Measurements from ENCODE around the gene CSF1R. TPM values are rescaled to one million over a fixed set of nuclear protein-coding genes. Genes with fewer than 3 reads are reported as not detected.

CSF1R gene
- total RNA-seq, 1 donor from 2014 or later, result not detected

DNA sequence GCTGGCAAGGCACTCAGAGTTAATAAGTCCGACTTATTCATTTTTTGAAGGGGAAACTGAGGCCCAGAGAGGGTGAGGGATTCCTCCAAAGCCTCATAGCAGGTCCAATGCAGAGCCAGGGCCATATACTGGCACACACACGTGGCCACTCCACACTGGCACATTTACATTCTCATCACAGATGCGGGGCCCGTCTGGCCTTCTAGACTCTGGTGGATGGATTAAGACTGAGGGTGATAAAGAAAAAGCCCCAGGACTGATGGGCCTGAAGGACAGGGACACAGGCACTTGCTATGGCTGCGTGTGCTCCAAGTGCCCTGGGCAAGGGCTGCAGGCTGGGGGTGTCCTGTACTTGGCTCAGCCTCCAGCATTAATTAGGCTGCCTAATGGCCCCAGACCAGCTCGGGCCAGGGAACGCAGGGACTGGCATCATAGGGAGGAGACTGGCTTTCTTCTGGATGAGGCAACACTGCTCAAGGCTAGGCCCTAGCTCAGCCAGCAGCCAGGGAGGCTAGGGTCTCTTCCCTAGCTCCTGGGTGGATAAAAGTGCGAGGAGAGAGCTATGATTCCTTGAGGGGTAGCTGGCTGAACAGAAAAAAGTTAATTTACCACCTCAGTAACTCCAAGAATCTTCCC, 28.5 kb upstream of the CSF1R start:
- intact Hi-C loops (cut with micrococcal nuclease), result no loop called here
- H3K4me3 Mint-ChIP-seq, result no peak overlapping the region
- H3K36me3 Mint-ChIP-seq (ENCODE audit: low read depth), result no peaks in the 10 kb centered on the region
- DNase-seq, result no peak
- no peak overlapping the region for H3K27ac Mint-ChIP-seq
- no peaks in the 10 kb centered on the region for H3K9me3 Mint-ChIP-seq
- H3K4me1 Mint-ChIP-seq, result no peaks in the 10 kb centered on the region
- H3K27me3 Mint-ChIP-seq, result peaks cover 9% of the 10 kb centered on the region

DNA sequence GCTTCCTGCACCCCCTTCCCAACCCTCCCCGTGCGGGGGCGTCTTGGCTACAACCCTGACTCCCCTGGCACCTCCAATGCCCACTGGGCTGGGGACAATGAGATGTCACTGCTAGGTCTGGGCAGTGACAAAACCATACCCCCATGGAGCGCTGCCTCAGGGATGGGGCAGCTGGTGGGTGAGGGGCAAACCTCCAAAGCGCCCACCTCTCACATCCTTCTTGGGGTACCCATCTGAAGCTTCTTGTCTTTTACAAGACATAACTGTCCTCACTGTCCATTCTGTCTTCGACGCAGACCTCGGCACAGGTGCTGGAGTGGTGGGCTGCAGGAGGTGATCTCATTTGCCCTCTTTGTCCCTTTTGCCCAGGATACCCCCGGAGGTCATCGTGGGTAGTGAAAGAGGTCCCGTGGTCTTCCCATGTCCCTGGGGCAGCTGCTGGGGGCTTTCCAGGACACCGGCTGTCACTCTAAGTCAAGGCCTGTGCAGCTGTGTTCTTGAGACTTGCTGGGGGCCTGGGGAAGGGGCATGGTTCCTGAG, 27.8 kb upstream of the CSF1R start:
- Mint-ChIP-seq H3K9me3 (no peaks in the 10 kb centered on the region), H3K27me3 (peaks cover 10% of the 10 kb centered on the region), H3K4me1 (no peaks in the 10 kb centered on the region), H3K4me3 (no peak overlapping the region), H3K36me3 (ENCODE audit: low read depth) (no peaks in the 10 kb centered on the region), H3K27ac (no peak overlapping the region)
- intact Hi-C loops (cut with micrococcal nuclease), result no loop called here
- no peak for DNase-seq

DNA sequence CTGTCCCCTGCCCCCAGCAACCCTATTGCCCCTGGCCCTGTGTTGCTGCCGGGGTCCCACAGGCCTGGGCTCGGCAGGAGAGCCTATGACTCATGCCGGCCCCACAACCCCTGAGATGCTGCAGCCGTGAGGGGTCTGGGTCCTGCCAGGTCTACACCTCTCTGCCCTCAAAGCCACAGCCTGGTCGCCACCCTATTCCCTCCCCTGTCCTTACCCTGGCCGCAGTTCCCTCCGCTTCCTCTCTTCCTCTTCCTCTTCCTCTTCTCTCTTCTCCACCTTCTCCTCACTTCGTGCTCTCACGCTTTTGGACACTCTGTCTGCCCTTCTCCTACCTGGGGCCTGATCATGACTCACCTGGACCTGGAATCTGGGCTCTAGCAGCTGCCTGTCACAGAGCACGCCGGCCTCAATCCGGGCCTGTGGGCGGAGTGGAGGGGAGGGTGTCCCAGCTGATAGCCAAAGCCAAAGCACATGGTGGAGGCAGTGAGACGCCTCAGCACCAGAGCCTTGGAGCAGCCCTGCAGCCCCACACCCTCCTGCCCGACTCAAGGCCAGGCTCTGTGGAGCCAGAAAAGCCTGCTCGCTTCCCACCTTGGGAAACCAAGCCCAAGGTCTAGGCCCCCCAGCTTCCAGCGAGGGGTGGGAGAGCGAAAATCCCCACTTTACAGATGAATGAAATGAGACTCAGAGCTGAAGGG, 26.8 kb upstream of the CSF1R start:
- Mint-ChIP-seq H3K9me3 (no peaks in the 10 kb centered on the region), H3K4me3 (no peak overlapping the region), H3K36me3 (ENCODE audit: low read depth) (no peaks in the 10 kb centered on the region), H3K4me1 (no peaks in the 10 kb centered on the region), H3K27ac (no peak overlapping the region), H3K27me3 (peaks cover 10% of the 10 kb centered on the region)
- no peak for DNase-seq
- intact Hi-C loops (cut with micrococcal nuclease), result no loop called here

DNA sequence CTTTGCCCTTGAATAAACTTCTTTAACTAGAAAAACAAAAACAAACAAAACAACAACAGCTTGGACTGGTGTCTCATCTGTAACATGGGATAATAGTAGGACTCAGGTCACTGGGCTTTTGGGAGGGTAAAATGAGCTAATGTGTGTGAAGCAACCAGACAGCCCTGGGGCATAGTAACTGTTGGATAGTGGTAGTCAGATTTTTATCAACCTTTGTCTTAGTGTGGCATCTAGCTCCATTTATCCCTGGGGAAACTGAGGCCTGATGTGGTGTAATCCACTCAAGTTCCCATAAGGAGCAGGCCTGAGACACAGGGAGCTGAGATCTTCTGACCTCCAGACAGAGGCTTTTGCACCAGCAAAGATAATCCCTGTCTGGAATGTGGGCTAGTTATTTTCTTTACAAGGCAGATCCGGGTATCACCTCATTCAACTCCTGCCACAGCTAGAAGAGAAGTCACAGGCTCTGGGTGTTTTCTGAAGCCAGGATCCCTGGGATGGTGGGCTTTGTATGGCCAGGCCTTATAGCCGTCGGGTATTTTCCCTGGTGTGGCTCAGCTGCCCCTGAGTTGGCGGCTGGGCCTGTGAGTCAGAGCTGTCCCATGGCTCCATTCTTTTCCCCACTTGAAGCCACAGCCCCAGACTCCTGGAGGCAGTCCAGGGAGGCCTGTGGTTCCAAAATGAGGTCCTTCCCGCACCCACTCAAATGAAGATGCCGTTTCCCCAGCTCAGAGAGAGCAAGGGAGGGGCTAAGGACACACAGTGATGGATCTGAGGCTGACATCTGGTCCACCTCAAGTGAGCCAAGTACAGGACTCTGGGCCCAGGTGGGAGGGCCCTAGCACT, 26.1 kb upstream of the CSF1R start:
- Mint-ChIP-seq H3K36me3 (ENCODE audit: low read depth) (no peaks in the 10 kb centered on the region), H3K27ac (no peak overlapping the region), H3K4me1 (no peaks in the 10 kb centered on the region), H3K9me3 (no peaks in the 10 kb centered on the region), H3K27me3 (peaks cover 10% of the 10 kb centered on the region), H3K4me3 (no peak overlapping the region)
- intact Hi-C loops (cut with micrococcal nuclease), result no loop called here
- DNase-seq, result no peak

DNA sequence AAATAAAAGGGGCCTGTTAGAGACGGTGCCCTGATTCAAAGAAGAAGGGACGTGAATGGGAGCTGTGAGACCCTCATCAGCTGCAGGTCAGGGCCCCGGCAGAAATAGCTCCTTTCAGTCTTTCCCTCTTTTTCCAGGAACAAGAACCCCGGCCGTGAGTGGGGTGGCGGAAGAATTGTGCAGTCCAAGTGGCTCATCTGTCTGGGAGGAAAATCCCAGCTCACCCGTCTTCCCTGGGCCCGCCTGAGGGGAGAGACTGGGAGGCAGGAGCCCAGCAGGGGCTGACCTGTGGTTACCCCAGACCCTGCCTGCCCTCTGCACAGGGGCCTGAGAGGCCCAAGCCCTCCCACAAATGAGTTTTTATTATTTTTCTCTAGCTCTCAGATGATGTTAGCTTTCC, 24.8 kb upstream of the CSF1R start:
- no peaks in the 10 kb centered on the region for H3K36me3 Mint-ChIP-seq (ENCODE audit: low read depth)
- no peaks in the 10 kb centered on the region for H3K9me3 Mint-ChIP-seq
- no peak for DNase-seq
- no peaks in the 10 kb centered on the region for H3K4me1 Mint-ChIP-seq
- no peak overlapping the region for H3K4me3 Mint-ChIP-seq
- intact Hi-C loops (cut with micrococcal nuclease), result no loop called here
- peaks cover 10% of the 10 kb centered on the region for H3K27me3 Mint-ChIP-seq
- no peak overlapping the region for H3K27ac Mint-ChIP-seq

DNA sequence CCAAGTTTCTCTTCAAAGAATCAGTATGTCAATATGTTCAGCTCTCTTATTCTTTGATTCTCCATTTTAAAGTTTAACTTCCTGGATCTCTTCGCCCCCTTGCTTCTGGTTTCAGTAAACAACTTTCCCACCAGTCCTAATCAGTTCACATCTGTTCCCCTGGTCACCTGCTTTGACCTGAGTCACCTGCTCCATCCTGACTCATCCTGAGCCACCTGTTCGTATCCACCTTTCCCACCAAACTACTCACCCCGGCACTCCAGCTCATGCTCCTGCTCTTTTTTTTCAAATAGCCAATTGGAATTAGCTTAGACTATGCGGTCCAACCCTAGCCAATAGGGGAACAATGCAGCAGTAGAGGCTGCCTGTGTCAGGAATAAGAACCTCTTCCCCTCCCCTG, 23.6 kb upstream of the CSF1R start:
- H3K27ac Mint-ChIP-seq, result no peak overlapping the region
- H3K9me3 Mint-ChIP-seq, result no peaks in the 10 kb centered on the region
- H3K36me3 Mint-ChIP-seq (ENCODE audit: low read depth), result no peaks in the 10 kb centered on the region
- H3K4me1 Mint-ChIP-seq, result no peaks in the 10 kb centered on the region
- DNase-seq, result no peak
- peaks cover 10% of the 10 kb centered on the region for H3K27me3 Mint-ChIP-seq
- intact Hi-C loops (cut with micrococcal nuclease), result no loop called here
- no peak overlapping the region for H3K4me3 Mint-ChIP-seq

DNA sequence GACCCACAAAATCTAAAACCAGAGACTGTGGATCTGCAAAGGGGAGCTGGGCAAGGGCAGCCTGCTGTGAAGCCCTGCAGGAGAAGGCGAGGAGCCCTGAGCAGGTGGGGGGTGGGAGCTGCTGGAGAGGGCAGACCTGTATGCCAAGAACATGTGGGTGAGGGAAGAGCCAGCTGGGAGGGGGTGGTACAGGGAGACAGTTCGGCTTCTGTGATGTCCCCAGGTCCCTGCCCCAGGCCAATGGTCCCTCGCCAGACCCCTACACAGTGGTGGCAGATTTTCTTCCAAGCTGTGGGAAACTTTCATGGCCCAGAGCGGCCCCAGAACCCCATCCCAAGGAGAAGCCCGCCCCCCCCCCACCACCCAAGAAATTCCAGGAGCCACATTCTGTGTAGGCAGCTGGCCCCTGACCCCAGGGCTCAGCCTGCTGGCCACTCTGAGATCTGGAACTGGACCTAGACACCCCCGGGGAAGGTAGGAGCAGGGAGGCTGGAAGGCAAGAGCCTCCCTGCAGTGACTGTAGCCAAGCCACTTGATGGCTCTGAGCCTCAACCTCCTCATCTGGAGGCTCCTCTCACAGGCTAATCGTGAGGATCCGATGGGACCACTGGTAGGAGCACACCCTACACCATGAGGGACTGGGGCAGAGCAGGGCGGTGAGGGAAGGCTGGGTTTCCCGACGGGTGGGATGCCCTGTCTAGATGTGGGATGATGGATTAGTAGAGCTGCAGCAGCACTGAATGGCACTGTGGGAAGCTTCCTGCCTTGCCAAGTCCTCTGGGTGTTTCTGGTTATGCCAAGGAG, 22.6 kb upstream of the CSF1R start:
- no peak for DNase-seq
- intact Hi-C loops (cut with micrococcal nuclease), result no loop called here
- Mint-ChIP-seq H3K27ac (no peak overlapping the region), H3K4me1 (no peaks in the 10 kb centered on the region), H3K27me3 (peaks cover 10% of the 10 kb centered on the region), H3K4me3 (no peak overlapping the region), H3K9me3 (no peaks in the 10 kb centered on the region), H3K36me3 (ENCODE audit: low read depth) (no peaks in the 10 kb centered on the region)

DNA sequence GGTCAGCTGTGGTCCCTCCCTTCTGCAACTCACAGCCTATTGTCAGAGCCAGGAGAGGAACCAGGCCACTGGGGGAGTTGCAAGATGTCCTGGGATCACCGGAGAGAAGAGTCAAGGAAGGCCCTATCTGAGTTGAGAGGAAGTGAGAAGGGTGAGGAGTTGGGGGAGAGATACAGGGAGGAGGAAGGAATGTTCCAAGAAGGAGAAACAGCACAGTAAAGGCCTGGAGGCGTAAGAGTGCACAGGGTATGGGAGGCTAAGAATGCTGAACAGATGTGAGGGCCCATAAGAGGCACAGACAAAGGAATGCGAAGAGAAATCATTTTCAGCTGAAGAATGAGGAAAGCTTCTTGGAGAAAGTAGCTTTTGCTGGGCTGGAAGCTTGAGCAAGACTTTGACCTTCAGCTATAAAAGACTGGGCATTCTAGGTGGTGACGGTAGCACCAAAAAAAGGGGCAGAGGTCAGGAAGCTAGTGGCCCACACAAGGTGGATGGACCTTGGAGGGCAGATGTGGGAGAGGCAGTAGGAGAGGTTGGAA, 21.6 kb upstream of the CSF1R start:
- no peaks in the 10 kb centered on the region for H3K4me1 Mint-ChIP-seq
- no peak for DNase-seq
- intact Hi-C loops (cut with micrococcal nuclease), result no loop called here
- no peaks in the 10 kb centered on the region for H3K9me3 Mint-ChIP-seq
- no peak overlapping the region for H3K4me3 Mint-ChIP-seq
- H3K27me3 Mint-ChIP-seq, result peaks cover 9% of the 10 kb centered on the region
- no peaks in the 10 kb centered on the region for H3K36me3 Mint-ChIP-seq (ENCODE audit: low read depth)
- H3K27ac Mint-ChIP-seq, result no peak overlapping the region

DNA sequence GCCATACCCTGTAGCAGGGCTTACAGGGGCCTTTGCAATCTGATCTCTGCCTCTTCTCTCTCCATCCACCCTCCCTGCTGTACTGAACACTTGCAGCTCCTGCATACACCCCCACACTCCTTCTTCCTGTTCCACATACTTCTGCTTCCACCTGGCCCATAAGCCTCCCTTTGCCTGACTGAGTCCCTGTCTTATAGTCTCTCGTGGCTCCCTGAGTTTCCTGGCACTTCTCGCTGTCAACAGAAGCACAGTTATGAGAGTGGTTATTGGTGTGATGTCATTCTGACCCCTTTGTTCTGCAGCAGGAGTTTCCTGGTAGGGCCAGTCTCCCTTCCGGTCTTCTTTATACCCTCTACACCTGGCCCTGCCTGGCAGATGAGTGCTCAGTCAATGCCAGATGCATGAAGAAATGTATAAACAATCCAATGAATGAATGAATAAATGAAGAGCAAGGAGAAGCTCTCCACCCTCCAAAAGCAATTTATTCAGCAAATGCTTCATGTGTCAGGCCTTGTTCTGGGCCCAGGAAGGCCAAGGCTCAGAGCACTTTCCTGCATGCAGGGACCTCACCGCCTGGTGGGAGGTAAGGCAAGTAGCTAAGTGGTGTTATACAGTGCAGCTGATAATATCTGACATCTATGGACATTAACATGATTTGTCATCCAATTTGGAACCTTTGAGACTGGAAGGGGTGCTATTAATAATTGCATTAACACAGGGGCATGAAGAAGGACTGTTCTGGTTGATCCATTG, 20.5 kb upstream of the CSF1R start:
- no peaks in the 10 kb centered on the region for H3K4me1 Mint-ChIP-seq
- intact Hi-C loops (cut with micrococcal nuclease), result no loop called here
- H3K27me3 Mint-ChIP-seq, result peaks cover 9% of the 10 kb centered on the region
- no peak overlapping the region for H3K4me3 Mint-ChIP-seq
- no peaks in the 10 kb centered on the region for H3K9me3 Mint-ChIP-seq
- H3K27ac Mint-ChIP-seq, result no peak overlapping the region
- no peaks in the 10 kb centered on the region for H3K36me3 Mint-ChIP-seq (ENCODE audit: low read depth)
- no peak for DNase-seq

DNA sequence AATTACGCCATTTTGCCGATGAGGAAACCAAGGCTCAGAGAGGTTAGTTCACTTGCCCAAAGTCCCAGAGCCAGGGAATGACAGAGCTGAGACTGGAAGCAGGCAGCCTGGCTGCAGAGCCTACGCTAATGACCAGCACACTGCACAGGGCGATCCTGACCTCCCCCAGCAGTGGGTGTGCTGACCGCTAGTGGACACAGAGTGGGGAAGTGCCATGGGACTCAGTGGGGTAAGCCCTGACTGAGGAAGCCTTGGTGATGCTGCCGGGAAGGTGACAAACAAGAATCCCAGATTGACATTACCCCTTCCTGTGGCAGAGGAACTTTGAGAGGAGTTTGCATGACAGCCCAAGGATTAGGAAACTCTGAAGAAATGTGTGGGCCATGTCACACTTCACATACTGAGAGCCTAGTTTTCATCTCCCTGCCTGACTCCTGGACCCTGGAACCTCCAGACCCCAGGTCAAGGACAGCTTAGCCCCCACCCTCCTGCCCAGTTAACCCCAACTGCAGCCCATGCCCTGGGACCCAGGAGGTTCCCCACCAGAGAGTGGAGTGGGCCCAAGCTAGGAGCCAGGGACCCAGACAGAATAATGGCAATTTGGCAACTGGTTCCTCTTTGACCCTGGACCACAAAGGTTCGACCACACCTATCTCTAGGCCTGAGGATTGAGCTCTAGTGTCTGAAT, 19.7 kb upstream of the CSF1R start:
- intact Hi-C loops (cut with micrococcal nuclease), result no loop called here
- H3K9me3 Mint-ChIP-seq, result no peaks in the 10 kb centered on the region
- DNase-seq, result no peak

DNA sequence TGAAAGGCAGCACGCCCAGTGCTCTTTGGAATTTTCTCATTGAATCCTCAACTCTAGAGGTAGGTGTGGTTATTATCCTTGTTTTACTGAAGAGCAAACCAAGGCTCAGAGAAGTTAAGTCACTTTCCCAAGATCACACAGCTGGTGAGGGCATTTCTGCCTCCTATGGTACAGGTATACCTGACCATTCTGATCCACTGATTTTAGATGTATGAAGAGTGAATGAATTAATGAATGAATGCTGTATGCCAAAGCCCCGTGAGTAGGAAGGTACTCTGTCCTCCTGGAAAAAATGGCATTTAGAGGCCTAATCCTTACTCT, 18.2 kb upstream of the CSF1R start:
- no peak overlapping the region for H3K27ac Mint-ChIP-seq
- H3K27me3 Mint-ChIP-seq, result peaks cover 6% of the 10 kb centered on the region
- intact Hi-C loops (cut with micrococcal nuclease), result no loop called here
- H3K9me3 Mint-ChIP-seq, result no peaks in the 10 kb centered on the region
- DNase-seq, result no peak
- H3K4me1 Mint-ChIP-seq, result no peaks in the 10 kb centered on the region
- no peaks in the 10 kb centered on the region for H3K36me3 Mint-ChIP-seq (ENCODE audit: low read depth)
- H3K4me3 Mint-ChIP-seq, result no peak overlapping the region

More for the DNA sequence above, 19.7 kb upstream of the CSF1R start:
- Mint-ChIP-seq H3K27ac (no peak overlapping the region), H3K4me1 (no peaks in the 10 kb centered on the region), H3K36me3 (ENCODE audit: low read depth) (no peaks in the 10 kb centered on the region), H3K4me3 (no peak overlapping the region), H3K27me3 (peaks cover 7% of the 10 kb centered on the region)

DNA sequence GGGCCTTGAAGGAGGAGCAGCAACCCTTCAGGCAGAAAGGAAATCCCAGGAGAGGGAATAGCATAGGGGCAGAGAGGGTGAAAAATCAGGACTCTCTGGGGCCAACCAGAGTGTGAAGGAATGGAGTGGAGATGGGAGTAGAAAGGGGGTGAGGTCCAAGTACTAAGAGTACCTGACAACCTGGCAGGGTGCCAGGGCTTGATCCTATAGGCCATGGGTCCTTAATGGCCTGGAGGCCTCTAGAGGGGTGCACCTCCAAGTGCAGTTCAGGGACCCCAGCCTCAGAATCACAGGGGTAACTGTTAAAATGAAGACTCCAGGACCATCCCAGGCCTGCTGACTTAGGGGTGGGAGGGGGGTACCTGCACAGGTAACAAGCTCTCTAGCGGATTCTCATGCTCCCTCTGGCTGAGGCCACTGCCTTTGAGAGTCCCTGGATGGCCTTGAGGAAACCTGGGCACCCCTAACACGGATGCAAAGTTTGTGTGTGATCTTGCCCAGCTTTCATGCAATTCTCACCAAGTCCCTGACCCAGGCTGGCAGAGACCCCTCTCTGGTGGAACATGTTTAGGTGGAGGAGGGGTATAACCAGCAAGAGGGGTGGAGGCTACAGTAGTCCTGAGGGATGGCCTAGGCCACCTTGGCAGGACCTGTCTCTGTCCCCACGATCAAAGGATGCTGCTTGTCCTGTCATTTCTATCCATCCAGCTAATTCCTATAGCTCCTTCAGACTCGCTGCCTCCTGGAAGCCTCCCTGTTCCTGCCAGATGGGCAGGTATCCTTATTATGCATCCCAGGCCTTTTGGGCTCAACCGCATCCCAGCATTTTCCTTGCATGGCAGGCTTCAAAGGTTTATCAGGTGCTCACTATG, 17.6 kb upstream of the CSF1R start:
- no peaks in the 10 kb centered on the region for H3K4me1 Mint-ChIP-seq
- peaks cover 10% of the 10 kb centered on the region for H3K27me3 Mint-ChIP-seq
- H3K36me3 Mint-ChIP-seq (ENCODE audit: low read depth), result no peaks in the 10 kb centered on the region
- H3K27ac Mint-ChIP-seq, result no peak overlapping the region
- DNase-seq, result no peak
- no peak overlapping the region for H3K4me3 Mint-ChIP-seq
- intact Hi-C loops (cut with micrococcal nuclease), result no loop called here
- no peaks in the 10 kb centered on the region for H3K9me3 Mint-ChIP-seq

Data from activated CD4-positive, alpha-beta T cell treated with anti-CD3 and anti-CD28 coated beads, Interleukin-2, amount 10 ng/mL, durations not matched to agents 24 days and 14 days (primary cell).